Fibroblast of skin of left biceps (primary cell): Measurements from ENCODE around the gene OR8K3.

Experiments used
- DNase-seq, 2 experiments: peaks; one replicate each; pipeline ENCODE4 v3.0.0-alpha.2; 2013; ENCODE audit warnings: low read depth in 2 of 2

OR8K3 gene

GRCh38 chr11:56314844-56315243 lies at the start of gene OR8K3:
Gene OR8K3 (plus strand): TSS chr11:56315144. CDS start chr11:56318307, 3,163 bp downstream.
- DNase-seq, result no peak

GRCh38 chr11:56271092-56271491 lies 43.9 kb upstream of the OR8K3 start:
- DNase-seq, result no peak

GRCh38 chr11:56273854-56274253 lies 41.1 kb upstream of the OR8K3 start, which contains the start of gene OR5T1:
Gene OR5T1 (plus strand): TSS chr11:56274154. CDS start chr11:56275639, 1,485 bp downstream.
- no peak for DNase-seq

GRCh38 chr11:56292154-56292553 lies 22.8 kb upstream of the OR8K3 start, which contains the start of gene OR8H1:
Gene OR8H1 (minus strand): TSS chr11:56292254. CDS start chr11:56291062, 1,192 bp downstream.
- DNase-seq, result no peak

- no peak for DNase-seq
These were observed 18.0 kb upstream of the OR8K3 start for GRCh38 chr11:56296898-56297297.

GRCh38 chr11:56307836-56308235 lies 7.1 kb upstream of the OR8K3 start:
- DNase-seq, result no peak

GRCh38 chr11:56331861-56332491 lies 17.0 kb downstream of the OR8K3 start:
- DNase-seq, result no peak

GRCh38 chr11:56333156-56333555 lies 18.2 kb downstream of the OR8K3 start:
- DNase-seq, result no peak

GRCh38 chr11:56340289-56340688 lies 25.3 kb downstream of the OR8K3 start:
- DNase-seq, result no peak

- no peak for DNase-seq
These were observed 30.8 kb downstream of the OR8K3 start, which contains the start of gene OR8K1 for GRCh38 chr11:56345739-56346138. Gene OR8K1 (plus strand): TSS chr11:56346039. CDS start chr11:56346039, 0 bp downstream.

GRCh38 chr11:56353991-56354390 lies 39.0 kb downstream of the OR8K3 start, which contains the start of gene OR8J1:
Gene OR8J1 (plus strand): TSS chr11:56354291. CDS start chr11:56360247, 5,956 bp downstream.
- no peak for DNase-seq
